Putamen (tissue), 1 donor: ENCODE data around the gene PATJ.
"Not testable (repeated sequence)": the region's sequence is repeated elsewhere in the genome, so short reads cannot be mapped to it uniquely, and the experiment has no call there.

Experiments used
- DNase-seq: peaks from one replicate; pipeline ENCODE4 v3.0.0-alpha.2; 2016; ENCODE audit warnings: low spot score

PATJ gene

DNA sequence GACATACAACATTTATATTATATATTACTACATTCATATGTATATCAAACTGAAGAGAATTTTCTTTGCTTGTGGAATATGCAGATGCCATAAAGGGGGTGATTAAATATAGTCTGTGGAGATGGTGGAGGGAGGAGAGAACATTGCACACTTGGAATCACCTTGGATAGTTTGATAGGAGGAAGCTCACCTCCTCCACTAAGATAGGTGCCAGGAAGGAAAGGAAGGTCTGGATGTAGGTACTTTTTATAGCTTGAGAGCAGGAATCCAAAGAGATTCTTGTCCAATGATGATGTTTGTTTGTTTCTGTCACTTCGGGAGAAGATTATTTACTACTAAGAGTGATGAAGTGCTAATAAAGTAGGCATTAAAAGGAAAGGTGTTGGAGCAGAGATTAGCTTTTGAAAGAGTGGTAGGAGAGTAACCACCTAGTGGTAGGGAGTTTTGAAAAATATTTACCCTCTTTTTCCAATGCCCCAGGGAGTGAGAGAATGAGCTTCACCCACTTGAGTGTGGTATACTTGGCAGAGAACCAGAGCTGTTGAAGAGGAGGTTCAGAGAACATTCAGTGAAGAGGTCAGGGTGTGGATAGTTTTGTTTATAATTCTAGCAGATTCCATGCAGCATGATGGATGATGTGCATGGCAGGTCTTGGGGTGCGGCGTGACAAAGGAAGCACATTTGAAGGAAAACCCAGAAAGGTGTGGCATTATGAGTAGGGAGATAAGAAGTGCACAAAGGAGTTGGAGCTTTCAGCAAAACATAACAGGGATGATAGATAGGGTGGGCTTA, 145.0 kb downstream of the PATJ start:
- DNase-seq: no peak

GRCh38 chr1:61887931-61888564, 145.8 kb downstream of the PATJ start:
- DNase-seq: no peak

GRCh38 chr1:61888808-61889207, 146.5 kb downstream of the PATJ start:
- DNase-seq: no peak

- not testable (repeated sequence) for DNase-seq
Observed at GRCh38 chr1:61890435-61890834, 148.2 kb downstream of the PATJ start.

DNA sequence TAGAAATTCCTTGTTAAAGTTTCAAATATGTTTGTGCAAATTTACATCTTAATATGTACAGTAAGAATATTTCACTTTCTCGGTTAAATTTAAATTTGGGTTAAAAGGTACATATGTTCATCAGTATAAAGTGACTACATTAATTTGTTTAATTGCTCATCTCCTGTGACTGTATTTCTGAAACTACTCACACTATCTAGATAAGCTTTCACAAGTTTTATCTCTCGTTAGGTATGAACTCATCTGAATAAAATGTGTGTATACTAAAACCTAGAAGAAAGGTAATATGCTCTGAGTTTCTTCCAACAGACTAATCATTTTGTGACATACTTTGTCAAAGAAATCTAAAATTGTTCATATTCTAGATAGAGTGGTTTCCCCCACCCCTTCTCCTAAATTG, 150.7 kb downstream of the PATJ start:
- DNase-seq: no peak

DNA sequence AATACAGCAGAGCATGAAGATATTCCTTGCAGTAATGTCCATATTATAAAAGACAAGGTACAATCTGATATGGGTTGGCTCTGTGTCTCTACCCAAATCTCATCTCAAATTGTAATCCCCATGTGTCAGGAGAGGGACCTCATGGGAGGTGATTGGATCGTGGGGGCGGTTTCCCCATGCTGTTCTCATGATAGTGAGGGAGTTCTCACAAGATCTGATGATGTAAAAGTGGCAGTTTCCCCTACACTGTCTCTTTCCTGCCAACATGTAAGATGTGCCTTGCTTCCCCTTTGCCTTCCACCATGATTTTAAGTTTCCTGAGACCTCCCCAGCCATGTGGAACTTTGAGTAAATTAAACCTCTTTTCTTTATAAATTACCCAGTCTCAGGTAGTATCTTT, 152.0 kb downstream of the PATJ start:
- DNase-seq: not testable (repeated sequence)

- DNase-seq: no peak
Observed at GRCh38 chr1:61895175-61895574, 152.9 kb downstream of the PATJ start.

- DNase-seq: no peak
Observed at GRCh38 chr1:61898658-61899057, 156.4 kb downstream of the PATJ start.

DNA sequence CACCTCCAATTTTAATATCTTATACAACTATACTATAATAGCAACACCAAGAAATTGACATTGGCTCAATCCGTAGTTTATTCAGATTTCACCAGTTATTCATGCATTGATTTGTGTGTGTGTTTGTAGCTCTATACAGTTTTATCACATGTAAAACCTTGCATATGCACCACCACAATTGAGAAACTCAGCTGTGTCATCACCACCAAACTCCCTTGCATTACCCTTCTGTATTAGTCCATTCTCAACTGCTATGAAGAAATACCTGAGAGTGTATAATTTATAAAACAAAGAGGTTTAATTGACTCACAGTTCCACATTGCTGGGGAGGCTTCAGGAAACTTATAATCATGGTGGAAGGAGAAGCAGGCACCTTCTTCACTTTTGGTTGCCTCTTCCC, 162.1 kb downstream of the PATJ start:
- no peak for DNase-seq

GRCh38 chr1:61907102-61907501, 164.8 kb downstream of the PATJ start:
- no peak for DNase-seq

DNA sequence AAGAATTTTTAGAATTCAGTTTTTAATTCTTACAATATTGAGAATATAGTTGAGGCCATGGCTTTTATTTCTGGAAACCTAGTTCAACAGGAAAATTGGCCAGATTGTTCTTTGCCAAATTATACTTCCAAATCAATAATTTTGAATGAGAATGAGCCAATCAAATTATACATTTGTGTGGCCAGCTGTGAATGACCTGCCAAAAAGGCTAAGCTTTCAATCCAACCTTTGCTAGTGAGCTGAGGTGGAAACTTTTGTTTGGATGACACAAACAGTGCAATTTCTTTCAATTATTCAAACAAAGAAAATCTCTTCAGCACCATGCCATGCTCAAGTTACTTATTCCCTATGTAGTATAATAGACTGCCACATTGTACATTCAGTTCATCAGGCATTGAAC, 167.8 kb downstream of the PATJ start:
- DNase-seq: no peak

GRCh38 chr1:61914823-61915482, 172.7 kb downstream of the PATJ start:
- DNase-seq: no peak

DNA sequence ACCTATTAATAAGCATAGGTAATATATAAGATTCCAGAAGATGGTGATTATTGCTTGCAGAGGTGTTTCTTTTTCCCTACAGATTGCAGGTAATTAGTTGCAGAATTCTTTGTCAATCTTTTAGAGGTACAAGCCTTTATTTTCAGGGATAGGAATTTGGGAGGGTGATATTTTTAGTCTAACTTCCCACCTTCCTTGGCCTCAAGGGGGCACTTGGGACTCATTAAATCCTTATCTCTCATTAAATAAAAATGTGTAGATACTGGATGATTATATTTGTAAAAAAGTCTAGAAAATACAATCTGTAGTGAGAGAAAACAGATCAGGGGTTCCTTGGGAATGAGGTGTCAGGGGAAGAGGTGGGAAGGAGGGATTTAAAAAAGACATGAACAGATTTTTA, 179.2 kb downstream of the PATJ start:
- DNase-seq: no peak

- DNase-seq: no peak
Observed at GRCh38 chr1:61922950-61923480, 180.7 kb downstream of the PATJ start.

- no peak for DNase-seq
Observed at GRCh38 chr1:61925591-61926298, 183.5 kb downstream of the PATJ start.

- no peak for DNase-seq
Observed at GRCh38 chr1:61926597-61926996, 184.3 kb downstream of the PATJ start.

DNA sequence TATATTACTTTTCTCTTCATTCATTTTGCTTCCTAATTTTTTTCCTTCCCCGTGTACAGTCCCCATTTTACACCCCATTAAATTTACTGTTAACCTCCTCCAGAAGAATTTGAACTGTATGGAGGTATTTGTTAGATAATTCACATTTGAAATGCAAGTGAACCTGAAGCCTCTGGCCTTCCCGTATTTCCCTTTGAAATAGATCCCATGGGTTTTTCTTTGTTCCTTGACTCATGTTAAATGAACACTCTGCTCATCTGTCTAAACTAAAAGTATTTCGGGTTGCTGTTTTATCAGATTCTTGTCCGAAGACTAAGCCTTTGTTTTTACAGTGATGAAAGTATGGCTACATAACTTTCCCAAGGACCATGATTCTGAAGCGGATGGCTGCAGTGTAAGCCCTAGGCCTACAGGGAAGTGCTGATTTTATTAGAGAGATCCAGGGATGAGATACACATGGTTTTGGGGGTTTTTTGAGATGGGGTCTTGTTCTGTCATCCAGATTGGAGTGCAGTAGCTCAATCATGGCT, 187.9 kb downstream of the PATJ start:
- no peak for DNase-seq

DNA sequence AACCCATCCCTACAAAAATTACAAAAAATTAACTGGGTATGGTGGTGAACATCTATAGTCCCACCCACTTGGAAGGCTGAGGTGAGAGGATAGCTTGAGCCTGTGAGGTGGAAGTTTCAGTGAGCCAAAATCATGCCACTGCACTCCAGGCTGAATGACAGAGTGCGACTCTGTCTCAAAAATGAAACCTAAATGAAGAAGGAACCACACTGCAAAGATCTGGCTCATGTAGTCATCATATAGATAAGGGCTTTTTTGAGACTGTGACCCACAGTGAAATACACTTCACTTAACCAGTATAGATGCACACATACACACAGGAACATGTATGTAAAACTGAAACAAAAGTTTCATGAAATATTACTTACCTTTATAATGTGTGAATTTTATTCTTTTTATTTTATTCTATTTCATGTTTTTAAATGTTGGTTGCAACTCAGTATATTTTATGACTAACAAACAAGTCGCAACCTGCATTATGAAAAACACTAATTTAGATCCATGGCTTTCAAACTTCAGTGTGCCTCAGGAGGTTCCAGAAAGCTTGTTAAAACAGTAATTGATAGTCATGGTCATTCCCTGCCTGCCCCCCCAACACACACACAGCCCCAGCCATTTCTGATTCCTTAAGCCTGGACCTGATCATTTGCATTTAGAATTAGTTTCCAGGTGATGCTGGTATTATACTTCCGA, 189.5 kb downstream of the PATJ start:
- no peak for DNase-seq

DNA sequence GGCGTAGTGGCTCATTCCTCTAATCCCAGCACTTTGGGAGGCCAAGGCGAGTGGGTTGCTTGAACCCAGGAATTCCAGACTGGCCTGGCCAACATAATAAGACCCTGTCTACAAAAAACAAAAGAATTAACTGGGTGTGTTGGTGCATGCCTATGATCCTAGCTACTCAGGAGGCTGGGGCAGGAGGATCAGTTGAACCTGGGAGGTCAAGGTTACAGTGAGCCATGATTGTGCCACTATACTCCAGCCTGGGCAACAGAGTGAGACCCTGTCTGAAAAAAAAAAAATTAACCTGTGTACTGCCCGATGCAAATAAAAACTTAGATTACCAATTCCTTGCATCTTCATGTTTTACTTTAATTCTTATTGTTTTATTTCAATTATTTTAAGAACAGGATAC, 193.2 kb downstream of the PATJ start:
- DNase-seq: no peak

DNA sequence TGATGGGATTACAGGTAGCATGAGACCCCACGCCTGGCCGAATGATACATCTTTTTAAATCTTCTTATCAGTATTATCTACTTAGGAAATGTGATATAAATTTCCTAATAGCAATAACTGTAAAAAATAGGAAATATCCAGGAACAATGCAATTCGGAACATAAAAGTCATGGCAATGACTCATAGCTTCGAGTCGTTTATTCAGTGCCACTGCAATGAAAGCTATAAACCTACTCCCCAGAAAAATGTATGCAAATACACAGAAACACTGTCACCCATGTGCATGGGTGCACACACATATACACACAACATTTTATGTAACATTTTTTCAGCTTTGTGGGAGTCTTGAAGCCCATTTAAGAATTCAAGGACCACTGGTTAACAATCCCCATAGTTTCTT, 194.6 kb downstream of the PATJ start:
- no peak for DNase-seq

- no peak for DNase-seq
Observed at GRCh38 chr1:61941794-61942193, 199.5 kb downstream of the PATJ start.
